BE2C (cell line): Measurements from ENCODE around the gene PPARA.

Experiments used
- DNase-seq: peaks from one replicate; pipeline ENCODE4 v3.0.0-alpha.2; 2020
- H3K27me3 ChIP-seq: fragments of 250-450 bp; sonication (Bioruptor Pico); 2 replicates; pipeline ENCODE4 v1.5.1; 2020; ENCODE audit warnings: mild to moderate bottlenecking
- H3K36me3 ChIP-seq: fragments of 250-450 bp; sonication (Bioruptor Pico); 2 replicates; pipeline ENCODE4 v1.5.1; 2020; ENCODE audit warnings: mild to moderate bottlenecking
- H3K4me1 ChIP-seq: fragments of 250-450 bp; sonication (Bioruptor Pico); 2 replicates; pipeline ENCODE4 v1.5.1; 2020
- H3K4me3 ChIP-seq: 2 replicates; pipeline ENCODE4 v1.5.1; 2011; ENCODE audit warnings: low read depth, low read length
- H3K9me3 ChIP-seq: fragments of 250-450 bp; sonication (Bioruptor Pico); 2 replicates; pipeline ENCODE4 v1.5.1; 2020
- TF ChIP-seq, protein P1 (sequence below): IDR thresholded peaks from 2 replicates; pipeline ENCODE4 v1.5.1; 2012; ENCODE audit warnings: mild to moderate bottlenecking, low read depth, low read length

Gene PPARA

DNA sequence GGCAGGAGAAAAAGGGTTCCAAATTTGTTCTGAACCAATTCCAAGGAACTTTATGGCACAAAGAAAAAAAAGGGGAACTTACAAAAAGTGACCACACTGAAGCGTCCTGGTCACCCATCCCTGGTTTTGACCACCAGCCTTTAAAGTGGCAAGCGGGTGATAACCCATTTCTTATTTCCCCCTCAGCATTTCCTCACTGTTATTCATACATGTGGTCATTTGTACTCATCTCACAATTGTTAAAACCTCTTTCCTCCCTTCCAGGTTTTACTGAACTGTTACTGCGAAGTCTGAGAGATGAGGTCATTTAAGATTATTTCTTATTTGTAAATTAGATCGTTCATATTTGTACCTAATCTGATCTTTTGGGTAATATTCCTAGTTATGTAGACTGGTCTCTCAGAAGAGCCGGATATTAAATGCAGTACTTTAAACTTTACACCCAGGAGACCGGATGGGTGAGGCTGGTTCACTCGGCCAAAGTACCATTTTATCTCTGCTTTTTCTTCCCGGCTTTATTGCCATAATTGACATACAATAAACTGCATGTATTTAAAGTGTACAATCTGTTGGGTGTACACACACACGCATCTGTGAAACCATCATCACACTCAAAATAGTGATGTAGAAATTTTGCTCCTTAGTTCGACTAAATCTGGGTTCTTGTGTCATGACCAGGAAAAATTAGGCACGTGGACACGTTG, 52.7 kb downstream of the PPARA start:
- DNase-seq: no peak
- Histone ChIP-seq H3K27me3 (no peaks in the 10 kb centered on the region), H3K36me3 (no peaks in the 10 kb centered on the region; the same call in 1 of the 2 replicates), H3K4me3 (no peak overlapping the region), H3K9me3 (no peaks in the 10 kb centered on the region), H3K4me1 (no peaks in the 10 kb centered on the region)
- TF ChIP-seq, protein P1, sequence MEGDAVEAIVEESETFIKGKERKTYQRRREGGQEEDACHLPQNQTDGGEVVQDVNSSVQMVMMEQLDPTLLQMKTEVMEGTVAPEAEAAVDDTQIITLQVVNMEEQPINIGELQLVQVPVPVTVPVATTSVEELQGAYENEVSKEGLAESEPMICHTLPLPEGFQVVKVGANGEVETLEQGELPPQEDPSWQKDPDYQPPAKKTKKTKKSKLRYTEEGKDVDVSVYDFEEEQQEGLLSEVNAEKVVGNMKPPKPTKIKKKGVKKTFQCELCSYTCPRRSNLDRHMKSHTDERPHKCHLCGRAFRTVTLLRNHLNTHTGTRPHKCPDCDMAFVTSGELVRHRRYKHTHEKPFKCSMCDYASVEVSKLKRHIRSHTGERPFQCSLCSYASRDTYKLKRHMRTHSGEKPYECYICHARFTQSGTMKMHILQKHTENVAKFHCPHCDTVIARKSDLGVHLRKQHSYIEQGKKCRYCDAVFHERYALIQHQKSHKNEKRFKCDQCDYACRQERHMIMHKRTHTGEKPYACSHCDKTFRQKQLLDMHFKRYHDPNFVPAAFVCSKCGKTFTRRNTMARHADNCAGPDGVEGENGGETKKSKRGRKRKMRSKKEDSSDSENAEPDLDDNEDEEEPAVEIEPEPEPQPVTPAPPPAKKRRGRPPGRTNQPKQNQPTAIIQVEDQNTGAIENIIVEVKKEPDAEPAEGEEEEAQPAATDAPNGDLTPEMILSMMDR: no peak

DNA sequence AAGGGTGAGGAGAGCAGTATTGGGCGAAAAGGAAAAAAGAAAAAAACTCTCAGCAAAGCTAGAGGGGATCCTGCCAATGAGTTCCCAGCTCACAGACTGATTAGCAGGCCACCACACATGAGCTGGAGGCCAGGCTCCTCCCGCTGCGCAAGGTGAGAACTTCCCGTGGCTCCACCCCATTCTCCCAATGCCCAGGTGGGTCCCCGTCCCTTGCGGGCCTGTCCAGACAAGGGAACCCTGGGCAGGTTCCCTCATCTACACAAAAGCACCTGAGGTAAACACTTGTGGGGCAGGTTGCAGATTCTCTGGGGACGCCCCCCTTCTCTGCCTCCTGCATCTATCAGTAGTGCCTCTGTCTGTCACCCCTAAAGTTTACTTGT, 53.3 kb downstream of the PPARA start:
- no peaks in the 10 kb centered on the region; the same call in 1 of the 2 replicates for H3K36me3 ChIP-seq
- no peak for DNase-seq

DNA sequence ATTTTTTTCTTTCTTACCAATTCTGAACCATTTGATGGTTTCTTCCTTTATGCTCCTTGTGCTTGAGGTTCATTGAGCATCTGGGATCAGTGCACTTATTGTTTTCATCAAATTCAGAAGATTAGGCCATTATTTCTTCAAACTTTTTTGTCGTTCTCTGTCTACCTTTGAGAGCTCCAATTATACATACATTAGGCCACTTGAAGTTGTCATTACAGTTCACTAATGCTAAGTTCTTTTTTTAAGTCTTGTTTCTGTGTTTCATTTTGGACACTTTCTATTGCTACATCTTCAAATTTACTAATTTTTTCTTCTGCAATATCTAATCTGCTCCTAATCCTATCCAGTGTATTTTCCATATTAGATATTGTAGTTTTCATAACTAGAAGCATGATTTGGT, 58.9 kb downstream of the PPARA start:
- TF ChIP-seq, protein P1: no peak
- no peak overlapping the region for H3K4me3 ChIP-seq
- DNase-seq: no peak
- H3K4me1 ChIP-seq: no peaks in the 10 kb centered on the region
- H3K27me3 ChIP-seq: no peaks in the 10 kb centered on the region
- no peaks in the 10 kb centered on the region for H3K9me3 ChIP-seq
- no peaks in the 10 kb centered on the region; the same call in none of the 2 replicates for H3K36me3 ChIP-seq

More for the DNA sequence above, 53.3 kb downstream of the PPARA start:
- Histone ChIP-seq H3K4me1 (no peaks in the 10 kb centered on the region), H3K9me3 (no peaks in the 10 kb centered on the region), H3K4me3 (no peak overlapping the region), H3K27me3 (no peaks in the 10 kb centered on the region)
- TF ChIP-seq, protein P1: no peak

DNA sequence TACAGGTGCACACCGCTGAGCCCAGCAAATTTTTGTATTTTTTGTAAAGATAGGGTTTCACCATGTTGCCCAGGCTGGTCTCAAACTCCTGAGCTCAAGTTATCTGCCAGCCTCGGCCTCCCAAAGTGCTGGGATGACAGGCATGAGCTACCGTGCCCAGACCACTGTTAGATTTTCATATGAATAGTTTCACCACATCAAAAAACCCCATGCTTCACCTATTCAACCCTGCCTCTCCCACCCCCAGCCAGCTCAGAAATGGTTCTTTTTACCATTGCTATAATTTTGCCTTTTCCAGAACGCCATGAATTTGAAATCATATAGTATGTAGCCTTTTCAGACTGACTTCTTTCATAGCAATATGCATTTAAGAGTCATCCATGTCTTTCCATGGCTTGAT, 61.9 kb downstream of the PPARA start:
- no peak overlapping the region for H3K4me3 ChIP-seq
- H3K9me3 ChIP-seq: no peaks in the 10 kb centered on the region
- H3K4me1 ChIP-seq: no peaks in the 10 kb centered on the region
- H3K27me3 ChIP-seq: no peaks in the 10 kb centered on the region
- DNase-seq: no peak
- H3K36me3 ChIP-seq: no peaks in the 10 kb centered on the region; the same call in 1 of the 2 replicates
- TF ChIP-seq, protein P1: no peak

DNA sequence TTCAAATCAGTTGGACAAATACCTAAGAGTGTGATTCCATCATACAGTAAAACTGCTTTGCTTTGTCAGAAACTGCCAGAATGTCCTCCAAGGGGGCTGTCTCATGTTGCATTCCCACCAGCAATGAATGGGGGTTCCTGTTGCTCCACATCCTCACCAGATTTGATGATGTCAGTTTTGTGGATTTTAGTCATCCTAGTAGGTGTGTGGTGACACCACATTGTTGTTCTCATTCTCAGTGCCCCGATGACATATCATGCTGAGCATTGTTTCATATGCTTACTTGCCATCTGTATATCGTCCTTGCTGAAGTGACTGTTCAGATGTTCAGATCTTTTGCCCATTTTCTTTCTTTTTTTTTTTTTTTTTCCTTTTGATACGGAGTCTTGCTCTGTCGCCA, 62.7 kb downstream of the PPARA start:
- TF ChIP-seq, protein P1: no peak
- Histone ChIP-seq H3K9me3 (no peaks in the 10 kb centered on the region), H3K4me3 (no peak overlapping the region), H3K27me3 (no peaks in the 10 kb centered on the region), H3K4me1 (no peaks in the 10 kb centered on the region), H3K36me3 (no peaks in the 10 kb centered on the region; the same call in 1 of the 2 replicates)
- DNase-seq: no peak

DNA sequence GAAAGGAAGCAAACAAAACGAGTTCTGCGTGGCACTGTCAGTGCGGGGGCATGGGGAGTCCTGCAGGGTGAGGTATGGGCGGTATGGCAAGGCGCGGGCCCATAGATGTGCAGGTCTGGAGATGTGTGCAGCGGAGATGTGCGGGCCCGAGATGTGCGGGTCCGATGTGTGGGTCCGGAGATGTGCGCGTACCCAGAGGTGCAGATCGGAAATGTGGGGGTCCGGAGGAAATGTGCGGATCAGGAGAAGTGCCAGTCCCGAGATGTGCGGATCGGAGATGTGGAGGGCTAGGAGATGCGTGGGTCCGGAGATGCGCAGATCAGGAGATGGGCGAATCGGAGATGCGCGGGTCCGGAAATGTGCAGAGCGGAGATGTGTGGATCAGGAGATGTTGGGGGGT, 63.8 kb downstream of the PPARA start:
- Histone ChIP-seq H3K36me3 (peaks cover 4% of the 10 kb centered on the region), H3K27me3 (no peaks in the 10 kb centered on the region), H3K4me3 (no peak overlapping the region), H3K4me1 (no peaks in the 10 kb centered on the region), H3K9me3 (no peaks in the 10 kb centered on the region)
- TF ChIP-seq, protein P1: no peak
- DNase-seq: no peak
